A673 (cell line): ENCODE results near the gene GET3. TPM values are rescaled to one million over a fixed set of nuclear protein-coding genes. Genes with fewer than 3 reads are reported as not detected.

Source experiments
- BruUV-seq: library from RNA; stranded (reverse); fragments of 400-500 nt; replicated peaks from 2 replicates; lab custom pipeline; 2021; lab: Mats Ljungman, UMichigan
- CTCF ChIA-PET: fragments of 300-600 bp; sonication (Branson Sonifier 250); formaldehyde crosslinking; loops from one replicate; lab custom pipeline; 2022; ENCODE audit warnings: antibody characterized with exemption; lab: Charles Lee
- POLR2A ChIA-PET: fragments of 300-600 bp; sonication (Branson Sonifier 250); formaldehyde crosslinking; loops from one replicate; lab custom pipeline; 2022; ENCODE audit warnings: antibody characterized with exemption; ENCODE audit not compliant: low non-redundant PET; lab: Charles Lee
- DNase-seq: peaks from one replicate; pipeline ENCODE4 v3.0.0-alpha.2; 2015; ENCODE audit warnings: low spot score
- H3K27ac ChIP-seq: fragments of 200-600 bp; sonication (generic); 2 replicates; pipeline ENCODE4 v1.5.1; 2016; ENCODE audit warnings: mixed run types, low read depth, mild to moderate bottlenecking, mixed read lengths, antibody characterized with exemption, low read length; ENCODE audit not compliant: poor library complexity, severe bottlenecking
- H3K27me3 ChIP-seq: fragments of 200-600 bp; sonication (generic); replicated peaks from 2 replicates; pipeline ENCODE4 v1.6.1; 2017; ENCODE audit warnings: mixed run types, low read depth, mild to moderate bottlenecking, mixed read lengths, antibody characterized with exemption, low read length; ENCODE audit not compliant: insufficient read depth, poor library complexity
- H3K36me3 ChIP-seq: fragments of 200-600 bp; sonication (generic); 2 replicates; pipeline ENCODE4 v1.6.1; 2016; ENCODE audit warnings: mixed run types, mild to moderate bottlenecking, mixed read lengths, antibody characterized with exemption, low read length; ENCODE audit not compliant: insufficient read depth, poor library complexity, severe bottlenecking
- H3K4me1 ChIP-seq: fragments of 200-600 bp; sonication (generic); 2 replicates; pipeline ENCODE4 v1.6.1; 2017; ENCODE audit warnings: mixed run types, mild to moderate bottlenecking, mixed read lengths, antibody characterized with exemption, low read length; ENCODE audit not compliant: insufficient read depth, poor library complexity, severe bottlenecking
- H3K4me3 ChIP-seq: fragments of 200-600 bp; sonication (generic); 2 replicates; pipeline ENCODE4 v1.5.1; 2016; ENCODE audit warnings: low read depth, mixed run types, mild to moderate bottlenecking, mixed read lengths, low read length; ENCODE audit not compliant: poor library complexity, severe bottlenecking
- H3K9me3 ChIP-seq: fragments of 200-600 bp; sonication (generic); 2 replicates; pipeline ENCODE4 v1.6.1; 2016; ENCODE audit warnings: mixed run types, low read depth, mild to moderate bottlenecking, mixed read lengths, antibody characterized with exemption, low read length; ENCODE audit not compliant: poor library complexity, severe bottlenecking
- EZH2 ChIP-seq: fragments of 200-600 bp; sonication (generic); IDR thresholded peaks from 2 replicates; pipeline ENCODE4 v1.6.1; 2017; ENCODE audit warnings: borderline replicate concordance, low read depth, mild to moderate bottlenecking, mixed read lengths, antibody characterized with exemption, low read length; ENCODE audit not compliant: poor library complexity, severe bottlenecking
- intact Hi-C: fragments of 100-400 bp; cut with micrococcal nuclease; formaldehyde crosslinking; loops from one replicate; pipeline ENCODE4 v1.10.0; 2022; ENCODE audit not compliant: unreplicated experiment
- total RNA-seq: library from RNA; stranded (reverse); gene quantifications from 2 replicates; pipeline ENCODE4 v1.2.3, GENCODE V29; 2021
- TF ChIP-seq, protein P1 (sequence below): fragments of 300-800, 200-600 bp; sonication (generic); conservative IDR thresholded peaks from 2 replicates; pipeline ENCODE4 v1.5.1; 2017; ENCODE audit warnings: low read depth, mild to moderate bottlenecking, antibody characterized with exemption, low read length, moderate library complexity, mixed read lengths

Gene GET3
- total RNA-seq, 1 experiment from 2014 or later = 91.7 TPM

DNA sequence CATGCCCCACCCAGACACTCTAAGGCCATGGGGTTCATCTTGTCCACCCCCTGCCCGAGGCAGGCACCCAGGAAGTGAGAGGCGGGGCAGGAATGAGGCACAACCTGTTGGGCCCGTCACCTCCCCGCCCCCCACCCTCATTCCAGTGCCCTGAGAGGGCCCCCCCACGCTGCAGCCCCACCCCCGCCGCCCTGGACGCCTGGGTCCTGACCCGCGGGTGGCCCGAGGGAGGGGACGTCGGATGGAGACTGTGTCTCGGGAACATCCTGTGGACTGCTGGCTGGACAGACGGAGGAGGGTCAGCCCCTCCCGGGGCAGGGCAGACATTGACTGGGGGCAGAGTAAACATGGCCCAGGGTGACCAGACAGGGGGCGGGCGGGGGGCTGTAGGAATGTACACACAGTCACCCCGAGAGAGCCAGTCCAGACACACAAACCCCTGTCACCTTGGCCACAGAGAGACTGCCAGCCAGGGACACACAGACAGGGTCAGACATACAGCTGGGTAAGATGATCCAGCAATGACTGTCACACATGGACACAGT lies 46.6 kb downstream of the GET3 start:
- DNase-seq = no peak
- no peak overlapping the region for H3K4me3 ChIP-seq
- H3K9me3 ChIP-seq = no peaks in the 10 kb centered on the region
- H3K4me1 ChIP-seq = peaks cover 51% of the 10 kb centered on the region
- ChIA-PET CTCF (no interaction called here), POLR2A (no interaction called here)
- intact Hi-C loops = no loop called here
- peak overlapping the region; percentile 96 for H3K27ac ChIP-seq
- H3K27me3 ChIP-seq = no peaks in the 10 kb centered on the region
- no TSS peak for BruUV-seq
- H3K36me3 ChIP-seq = no peaks in the 10 kb centered on the region
- TF ChIP-seq EZH2 = no peak
- TF ChIP-seq, protein P1, sequence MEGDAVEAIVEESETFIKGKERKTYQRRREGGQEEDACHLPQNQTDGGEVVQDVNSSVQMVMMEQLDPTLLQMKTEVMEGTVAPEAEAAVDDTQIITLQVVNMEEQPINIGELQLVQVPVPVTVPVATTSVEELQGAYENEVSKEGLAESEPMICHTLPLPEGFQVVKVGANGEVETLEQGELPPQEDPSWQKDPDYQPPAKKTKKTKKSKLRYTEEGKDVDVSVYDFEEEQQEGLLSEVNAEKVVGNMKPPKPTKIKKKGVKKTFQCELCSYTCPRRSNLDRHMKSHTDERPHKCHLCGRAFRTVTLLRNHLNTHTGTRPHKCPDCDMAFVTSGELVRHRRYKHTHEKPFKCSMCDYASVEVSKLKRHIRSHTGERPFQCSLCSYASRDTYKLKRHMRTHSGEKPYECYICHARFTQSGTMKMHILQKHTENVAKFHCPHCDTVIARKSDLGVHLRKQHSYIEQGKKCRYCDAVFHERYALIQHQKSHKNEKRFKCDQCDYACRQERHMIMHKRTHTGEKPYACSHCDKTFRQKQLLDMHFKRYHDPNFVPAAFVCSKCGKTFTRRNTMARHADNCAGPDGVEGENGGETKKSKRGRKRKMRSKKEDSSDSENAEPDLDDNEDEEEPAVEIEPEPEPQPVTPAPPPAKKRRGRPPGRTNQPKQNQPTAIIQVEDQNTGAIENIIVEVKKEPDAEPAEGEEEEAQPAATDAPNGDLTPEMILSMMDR = no peak

DNA sequence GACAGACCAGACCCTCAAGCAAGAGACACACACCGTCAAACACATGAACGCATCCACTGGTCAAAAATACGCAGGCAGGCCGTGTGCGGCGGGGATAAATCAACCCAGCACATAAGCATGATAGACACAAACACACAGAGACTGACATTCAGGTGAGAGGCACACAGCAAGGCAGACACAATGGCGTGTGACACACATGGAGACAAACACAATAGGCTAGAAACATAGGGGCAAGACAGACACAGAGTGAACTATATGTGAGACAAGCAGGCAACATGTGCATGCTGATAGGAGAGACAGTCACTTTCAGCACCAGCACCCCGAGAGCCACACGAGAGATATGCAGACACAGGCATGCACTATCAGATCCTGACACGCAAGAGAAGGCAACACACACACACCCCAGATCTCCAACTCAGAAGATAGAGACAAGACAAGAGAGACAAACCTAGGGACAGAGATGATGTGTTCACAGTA lies 47.1 kb downstream of the GET3 start:
- H3K4me1 ChIP-seq = peaks cover 51% of the 10 kb centered on the region
- CTCF ChIA-PET = no interaction called here

DNA sequence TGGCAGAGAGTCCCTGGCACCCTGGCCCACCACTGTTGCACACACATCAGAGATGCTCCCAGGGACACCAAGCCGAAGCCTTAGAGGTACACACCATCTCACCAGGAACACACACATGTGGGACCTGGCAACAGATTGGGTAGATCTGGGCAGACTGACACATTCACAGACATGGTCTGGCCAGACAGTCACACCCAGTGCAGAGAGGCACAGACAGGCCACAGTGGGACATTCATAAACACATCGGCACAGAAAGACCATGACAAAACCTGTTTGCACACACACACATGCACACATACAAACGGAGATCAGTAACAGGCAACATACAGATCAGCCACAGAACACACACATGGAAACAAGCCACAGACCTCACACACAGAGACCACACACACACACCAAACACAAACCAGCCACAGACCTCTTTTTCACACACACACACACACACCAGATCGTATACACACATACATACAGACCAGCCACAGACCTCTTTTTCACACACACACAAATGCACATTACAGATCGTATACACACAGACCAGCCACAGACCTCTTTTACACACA lies 47.7 kb downstream of the GET3 start:
- intact Hi-C loops = no loop called here
- BruUV-seq = no TSS peak
- DNase-seq = no peak
- no peak for TF ChIP-seq EZH2
- TF ChIP-seq, protein P1 = no peak
- POLR2A ChIA-PET = no interaction called here
- H3K4me3 ChIP-seq = no peak overlapping the region
- no peaks in the 10 kb centered on the region for H3K27me3 ChIP-seq
- H3K27ac ChIP-seq = peak overlapping the region; percentile 96
- peaks cover 49% of the 10 kb centered on the region for H3K4me1 ChIP-seq
- CTCF ChIA-PET = no interaction called here
- no peaks in the 10 kb centered on the region for H3K36me3 ChIP-seq
- H3K9me3 ChIP-seq = no peaks in the 10 kb centered on the region

More for the DNA sequence above, 47.1 kb downstream of the GET3 start:
- H3K27me3 ChIP-seq = no peaks in the 10 kb centered on the region
- intact Hi-C loops = no loop called here
- no peak overlapping the region for H3K4me3 ChIP-seq
- H3K9me3 ChIP-seq = no peaks in the 10 kb centered on the region
- peak overlapping the region; percentile 96 for H3K27ac ChIP-seq
- DNase-seq = no peak
- POLR2A ChIA-PET = no interaction called here
- H3K36me3 ChIP-seq = no peaks in the 10 kb centered on the region
- TF ChIP-seq EZH2 = no peak
- TF ChIP-seq, protein P1 = no peak
- no TSS peak for BruUV-seq
